B cell (primary cell): ENCODE results near the gene TSPAN15.

ENCODE experiments used
- CTCF ChIP-seq: fragments of 200-600 bp; IDR thresholded peaks from one replicate; pipeline ENCODE4 v1.8.0; 2022; ENCODE audit warnings: antibody characterized with exemption, mild to moderate bottlenecking
- EZH2 ChIP-seq: IDR thresholded peaks from 2 replicates; pipeline ENCODE4 v1.6.1; 2012; ENCODE audit warnings: borderline replicate concordance, low read depth, mild to moderate bottlenecking, moderate library complexity, low read length; ENCODE audit not compliant: insufficient read depth, poor library complexity, severe bottlenecking

- TF ChIP-seq CTCF (no peak), EZH2 (no peak)
Observed at GRCh38 chr10:69496352-69497230, 45.3 kb downstream of the TSPAN15 start.
